H1 (cell line): ENCODE measurements around the gene CSN3. TPM values are rescaled to one million over a fixed set of nuclear protein-coding genes. Genes with fewer than 3 reads are reported as not detected.
"Not testable (repeated sequence)": the region's sequence is repeated elsewhere in the genome, so short reads cannot be mapped to it uniquely, and the experiment has no call there.

Source experiments
- CTCF ChIA-PET: fragments of 300-600 bp; sonication (Branson Sonifier 250); formaldehyde crosslinking; loops from one replicate; lab custom pipeline; 2021; ENCODE audit not compliant: partially characterized antibody; lab: Charles Lee
- POLR2A ChIA-PET: fragments of 300-600 bp; sonication (Branson Sonifier 250); formaldehyde crosslinking; loops from one replicate; lab custom pipeline; 2021; ENCODE audit warnings: inconsistent platforms; ENCODE audit not compliant: partially characterized antibody; lab: Charles Lee
- DNase-seq, 2 experiments: peaks; one replicate each; pipeline versions ENCODE4 v3.0.0 to v3.0.0-alpha.2; 2010 to 2022; ENCODE audit warnings: low spot score in 2 of 2, low read depth in 1 of 2, mixed read lengths in 1 of 2
- FAIRE-seq: peaks from 2 replicates; lab custom pipeline; 2011; peaks lifted over from hg19 to GRCh38; lab: Jason Lieb, UNC
- H2AFZ ChIP-seq: 2 replicates; pipeline ENCODE4 v1.8.1; 2012; ENCODE audit warnings: low read length, inconsistent platforms
- H2AK5ac ChIP-seq: 2 replicates; pipeline ENCODE4 v1.6.1; 2013; ENCODE audit warnings: low read depth, low read length
- H2BK120ac ChIP-seq: replicated peaks from 2 replicates; pipeline ENCODE3; 2013; ENCODE audit warnings: low read depth, low read length, inconsistent platforms
- H2BK12ac ChIP-seq: 2 replicates; pipeline ENCODE4 v1.6.1; 2013; ENCODE audit warnings: low read depth, low read length
- H2BK15ac ChIP-seq: 2 replicates; pipeline ENCODE4 v1.6.1; 2013; ENCODE audit warnings: low read length
- H2BK20ac ChIP-seq: 2 replicates; pipeline ENCODE4 v1.6.1; 2013; ENCODE audit warnings: low read length
- H2BK5ac ChIP-seq: 2 replicates; pipeline ENCODE4 v1.6.1; 2013; ENCODE audit warnings: low read depth, low read length
- H3K14ac ChIP-seq: 2 replicates; pipeline ENCODE4 v1.6.1; 2013; ENCODE audit warnings: inconsistent platforms; ENCODE audit not compliant: insufficient read length
- H3K18ac ChIP-seq: 2 replicates; pipeline ENCODE4 v1.6.1; 2013; ENCODE audit warnings: low read length; ENCODE audit errors: extremely low read depth
- H3K23ac ChIP-seq: 2 replicates; pipeline ENCODE4 v1.6.1; 2013; ENCODE audit warnings: inconsistent platforms; ENCODE audit not compliant: insufficient read length
- H3K23me2 ChIP-seq: 2 replicates; pipeline ENCODE4 v1.6.1; 2013; ENCODE audit warnings: low read depth, low read length
- H3K27ac ChIP-seq: 2 replicates; pipeline ENCODE4 v1.6.1; 2011; ENCODE audit warnings: low read depth, low read length, inconsistent platforms
- H3K27me3 ChIP-seq, 4 experiments: replicated peaks in 1 of 4; 1 replicate in 1 of 4; 2 replicates in 3 of 4; pipeline versions ENCODE4 v1.6.1 to v1.8.1; 2011 to 2013; ENCODE audit warnings: low read length in 3 of 4, mild to moderate bottlenecking in 3 of 4, inconsistent platforms in 2 of 4, mixed read lengths in 2 of 4, moderate library complexity in 1 of 4; ENCODE audit not compliant: control insufficient read depth in 3 of 4, insufficient read depth in 3 of 4; ENCODE audit errors: extremely low read depth in 1 of 4
- H3K36me3 ChIP-seq, 4 experiments: 2 replicates each; pipeline versions ENCODE4 v1.6.1 to v1.8.1; 2011 to 2013; ENCODE audit warnings: mild to moderate bottlenecking in 4 of 4, low read length in 3 of 4, moderate library complexity in 2 of 4, control low read depth in 1 of 4, inconsistent platforms in 1 of 4; ENCODE audit not compliant: insufficient read depth in 4 of 4, control insufficient read depth in 2 of 4
- H3K4ac ChIP-seq: replicated peaks from 2 replicates; pipeline ENCODE3; 2013; ENCODE audit warnings: low read length, low read depth, mixed read lengths, inconsistent platforms; ENCODE audit not compliant: insufficient read length
- H3K4me1 ChIP-seq, 4 experiments: replicated peaks in 1 of 4; 1 replicate in 1 of 4; 2 replicates in 3 of 4; pipeline versions ENCODE4 v1.6.1 to v1.8.1; 2011 to 2013; ENCODE audit warnings: low read length in 3 of 4, inconsistent platforms in 2 of 4, mixed read lengths in 1 of 4; ENCODE audit not compliant: insufficient read depth in 4 of 4, control insufficient read depth in 3 of 4
- H3K4me2 ChIP-seq, 2 experiments: 2 replicates each; pipeline versions ENCODE4 v1.6.1 to v1.8.1; 2011 to 2013; ENCODE audit warnings: low read depth in 2 of 2, low read length in 2 of 2, control low read depth in 1 of 2, inconsistent platforms in 1 of 2, mild to moderate bottlenecking in 1 of 2; ENCODE audit not compliant: insufficient read depth in 1 of 2
- H3K4me3 ChIP-seq, 4 experiments: fragments of 200-600, 300-600 bp in 1 of 4; sonication (generic), shearing (Covaris generic), sonication (Bioruptor Twin) in 1 of 4; 2 replicates each; pipeline versions ENCODE4 v1.5.1 to v1.8.1; 2011 to 2016; ENCODE audit warnings: low read length in 4 of 4, low read depth in 3 of 4, control low read depth in 2 of 4, inconsistent platforms in 2 of 4, mild to moderate bottlenecking in 2 of 4, mixed read lengths in 1 of 4, moderate library complexity in 1 of 4; ENCODE audit not compliant: insufficient read depth in 2 of 4; ENCODE audit errors: extremely low read depth in 1 of 4
- H3K56ac ChIP-seq: replicated peaks from 2 replicates; pipeline ENCODE3; 2013; ENCODE audit warnings: low read depth, mild to moderate bottlenecking, mixed read lengths, low read length, inconsistent platforms; ENCODE audit not compliant: insufficient read length
- H3K79me1 ChIP-seq: 2 replicates; pipeline ENCODE4 v1.6.1; 2013; ENCODE audit warnings: low read depth, low read length, control low read depth
- H3K79me2 ChIP-seq, 2 experiments: 2 replicates each; pipeline versions ENCODE4 v1.6.1 to v1.8.1; 2012 to 2013; ENCODE audit warnings: low read length in 2 of 2, mild to moderate bottlenecking in 2 of 2, inconsistent platforms in 1 of 2; ENCODE audit not compliant: insufficient read depth in 2 of 2, control insufficient read depth in 1 of 2
- H3K9ac ChIP-seq, 4 experiments: replicated peaks in 1 of 4; 1 replicate in 1 of 4; 2 replicates in 3 of 4; pipeline versions ENCODE4 v1.6.1 to v1.8.1; 2011 to 2013; ENCODE audit warnings: low read depth in 3 of 4, low read length in 3 of 4, control low read depth in 2 of 4, mild to moderate bottlenecking in 2 of 4, moderate library complexity in 2 of 4, inconsistent platforms in 1 of 4; ENCODE audit errors: extremely low read depth in 1 of 4
- H3K9me3 ChIP-seq, 2 experiments: 2 replicates each; pipeline versions ENCODE4 v1.6.1 to v1.8.1; 2012 to 2013; ENCODE audit warnings: mild to moderate bottlenecking in 2 of 2, moderate library complexity in 2 of 2, control low read depth in 1 of 2, inconsistent platforms in 1 of 2, low read depth in 1 of 2, low read length in 1 of 2, mixed read lengths in 1 of 2; ENCODE audit not compliant: insufficient read depth in 2 of 2
- H4K20me1 ChIP-seq, 2 experiments: replicated peaks in 1 of 2; 2 replicates each; pipeline versions ENCODE3 to v1.8.1; 2011 to 2013; ENCODE audit warnings: inconsistent platforms in 2 of 2, low read length in 2 of 2, mild to moderate bottlenecking in 1 of 2; ENCODE audit not compliant: insufficient read depth in 2 of 2, control insufficient read depth in 1 of 2
- H4K5ac ChIP-seq: 2 replicates; pipeline ENCODE4 v1.6.1; 2013; ENCODE audit warnings: low read length, low read depth, mixed read lengths, inconsistent platforms; ENCODE audit not compliant: insufficient read length
- H4K8ac ChIP-seq: 2 replicates; pipeline ENCODE4 v1.8.0; 2013; ENCODE audit warnings: mild to moderate bottlenecking, moderate library complexity, low read length, inconsistent platforms; ENCODE audit not compliant: insufficient read depth; ENCODE audit errors: extremely low read depth
- H4K91ac ChIP-seq: replicated peaks from 2 replicates; pipeline ENCODE3; 2013; ENCODE audit warnings: low read length, mixed read lengths, inconsistent platforms; ENCODE audit not compliant: insufficient read length
- polyA plus RNA-seq, 7 experiments: library from polyadenylated mRNA; depleted of rRNA in 3 of 7; stranded (reverse) in 5 of 7; unstranded in 2 of 7; fragments of >200 nt in 5 of 7; fragments of 200-250 nt in 2 of 7; gene quantifications; 1 replicate in 5 of 7; 2 replicates in 1 of 7; 4 replicates in 1 of 7; pipeline versions ENCODE4 v1.2.1 to v1.2.3, GENCODE V29; 2011 to 2013; ENCODE audit warnings: missing spikeins in 2 of 7, mixed read lengths in 2 of 7
- total RNA-seq: library from RNA; stranded (reverse); fragmentation: NEBNext Ultra II Directional; extraction: Animal tissue kit (Norgen Biotek cat#: 25700); gene quantifications from 2 replicates; pipeline ENCODE4 v1.2.1, GENCODE V29; 2021

Gene CSN3
- total and polyA plus RNA-seq, 2 of the 8 experiments (the other 6 are each of a cell fraction or from before 2014, with no cell fraction given), result not detected

DNA sequence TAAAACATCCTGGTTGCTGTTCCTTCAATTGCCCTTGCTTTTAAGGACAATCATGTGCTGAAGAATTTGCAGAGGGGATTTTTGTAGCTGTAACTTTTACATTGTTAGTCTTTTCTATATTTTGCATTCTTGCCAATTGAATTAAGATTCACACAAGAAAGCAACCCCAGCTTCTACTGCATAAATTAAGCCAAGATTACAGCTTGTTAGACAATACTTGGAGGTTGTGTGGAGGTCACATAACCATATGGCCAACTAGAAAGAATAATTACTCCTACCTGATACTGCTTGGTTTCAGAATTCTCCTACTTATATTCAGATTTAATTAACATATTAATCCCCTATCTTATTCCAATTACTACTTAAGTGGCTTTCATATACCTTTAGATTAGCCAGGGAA is 20.6 kb upstream of the CSN3 start:
- H3K4me1 ChIP-seq, H3K9ac ChIP-seq, H2AFZ ChIP-seq, DNase-seq, H4K8ac ChIP-seq, CTCF ChIA-PET, POLR2A ChIA-PET, H4K91ac ChIP-seq, H3K23me2 ChIP-seq, H3K27me3 ChIP-seq, H3K27ac ChIP-seq, H2AK5ac ChIP-seq, H3K9me3 ChIP-seq, H2BK12ac ChIP-seq, H3K23ac ChIP-seq, FAIRE-seq, H4K5ac ChIP-seq, H3K36me3 ChIP-seq, H2BK15ac ChIP-seq, H3K79me1 ChIP-seq, H3K4me2 ChIP-seq, H3K18ac ChIP-seq, H3K14ac ChIP-seq, H2BK120ac ChIP-seq, H3K4me3 ChIP-seq, H2BK5ac ChIP-seq, H2BK20ac ChIP-seq, H3K56ac ChIP-seq, H3K79me2 ChIP-seq, H4K20me1 ChIP-seq, H3K4ac ChIP-seq: not testable (repeated sequence)
